ENCODE results near the gene ARHGAP6. TPM values are rescaled to one million over a fixed set of nuclear protein-coding genes. Genes with fewer than 3 reads are reported as not detected.

ARHGAP6 gene
- total and polyA plus RNA-seq, 7 donors, result 1.8 to 20.6 (median 6.4) TPM

- Histone ChIP-seq H3K36me3 (ENCODE audit: insufficient read depth in 1 of 2, low read depth in 1 of 2) (no peaks in the 10 kb centered on the region), H3K27ac (no peak overlapping the region), H3K4me1 (no peaks in the 10 kb centered on the region), H3K27me3 (ENCODE audit: insufficient read depth in 3 of 3, low read length in 2 of 3) (peaks cover 0 to 5% (median 0%) of the 10 kb centered on the region in 3 donors), H3K4me3 (no peak overlapping the region), H3K9me3 (no peaks in the 10 kb centered on the region)
- 58 to 84% (median 63%) methylated on average over 8 of the region's 8 CpGs for WGBS, 3 donors
- intact Hi-C loops (cut with DNase I), result no loop called here
- ATAC-seq (peak in 1 of 4 donors; percentile 40), DNase-seq (no peak)
- no peak for TF ChIP-seq CTCF (IDR thresholded peaks at IDR 0.05)
Measured at GRCh38 chrX:11450354-11450753, 215.4 kb downstream of the ARHGAP6 start.

- Histone ChIP-seq H3K4me3 (no peak overlapping the region), H3K9me3 (no peaks in the 10 kb centered on the region), H3K4me1 (no peaks in the 10 kb centered on the region), H3K27me3 (ENCODE audit: insufficient read depth in 3 of 3, low read length in 2 of 3) (peaks cover 0 to 5% (median 0%) of the 10 kb centered on the region in 3 donors), H3K27ac (no peak overlapping the region), H3K36me3 (ENCODE audit: insufficient read depth in 1 of 2, low read depth in 1 of 2) (no peaks in the 10 kb centered on the region)
- intact Hi-C loops (cut with DNase I), result no loop called here
- WGBS, 3 donors, result 69 to 90% (median 80%) methylated on average over 2 of the region's 2 CpGs
- TF ChIP-seq CTCF (IDR thresholded peaks at IDR 0.05), result no peak
- DNase-seq, result no peak
- no peak for ATAC-seq
Measured at GRCh38 chrX:11449613-11450012, 216.1 kb downstream of the ARHGAP6 start.

GRCh38 chrX:11447418-11447817 is 218.3 kb downstream of the ARHGAP6 start:
- WGBS, 3 donors, result 59 to 90% (median 85%) methylated on average over 1 of the region's 1 CpG
- DNase-seq, result no peak
- Histone ChIP-seq H3K4me3 (no peak overlapping the region), H3K27ac (no peak overlapping the region), H3K9me3 (no peaks in the 10 kb centered on the region), H3K36me3 (ENCODE audit: insufficient read depth in 1 of 2, low read depth in 1 of 2) (no peaks in the 10 kb centered on the region), H3K4me1 (no peaks in the 10 kb centered on the region), H3K27me3 (ENCODE audit: insufficient read depth in 3 of 3, low read length in 2 of 3) (peaks cover 0 to 5% (median 0%) of the 10 kb centered on the region in 3 donors)
- TF ChIP-seq CTCF (IDR thresholded peaks at IDR 0.05), result no peak
- ATAC-seq, result no peak
- intact Hi-C loops (cut with DNase I), result no loop called here

- H3K4me1 ChIP-seq, result no peaks in the 10 kb centered on the region
- intact Hi-C loops (cut with DNase I), result no loop called here
Measured at GRCh38 chrX:11446949-11447348, 218.8 kb downstream of the ARHGAP6 start.

More at GRCh38 chrX:11446949-11447348, 218.8 kb downstream of the ARHGAP6 start:
- 74 to 89% (median 78%) methylated on average over 4 of the region's 4 CpGs for WGBS, 3 donors
- Histone ChIP-seq H3K27ac (no peak overlapping the region), H3K4me3 (no peak overlapping the region), H3K27me3 (ENCODE audit: insufficient read depth in 3 of 3, low read length in 2 of 3) (peaks cover 0 to 5% (median 0%) of the 10 kb centered on the region in 3 donors), H3K36me3 (ENCODE audit: insufficient read depth in 1 of 2, low read depth in 1 of 2) (no peaks in the 10 kb centered on the region), H3K9me3 (no peaks in the 10 kb centered on the region)
- ATAC-seq (no peak), DNase-seq (no peak)
- TF ChIP-seq CTCF (IDR thresholded peaks at IDR 0.05), result no peak
